ENCODE measurements around the gene CFAP157.

Gene CFAP157

DNA sequence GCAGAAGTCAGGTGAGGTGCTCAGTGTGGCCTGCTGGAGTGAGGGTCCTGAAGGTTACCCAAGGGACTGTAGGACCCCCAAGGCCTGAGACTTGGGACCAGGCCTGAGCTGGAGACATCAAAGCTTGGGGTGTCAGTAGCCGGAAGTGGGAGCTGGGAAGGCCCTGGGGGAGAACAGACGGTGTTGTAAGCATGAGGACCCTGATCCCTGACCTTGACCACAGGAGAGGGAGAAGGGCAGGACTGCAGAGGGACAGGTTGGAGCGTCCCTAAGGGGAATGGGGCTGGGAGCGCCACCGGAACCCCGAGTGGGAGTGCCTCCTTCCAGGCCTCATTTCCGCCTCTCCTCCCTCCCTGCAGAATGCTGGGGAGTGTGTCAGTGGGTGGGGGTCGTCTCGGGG lies 9.6 kb downstream of the CFAP157 start:
- no peak for DNase-seq

DNA sequence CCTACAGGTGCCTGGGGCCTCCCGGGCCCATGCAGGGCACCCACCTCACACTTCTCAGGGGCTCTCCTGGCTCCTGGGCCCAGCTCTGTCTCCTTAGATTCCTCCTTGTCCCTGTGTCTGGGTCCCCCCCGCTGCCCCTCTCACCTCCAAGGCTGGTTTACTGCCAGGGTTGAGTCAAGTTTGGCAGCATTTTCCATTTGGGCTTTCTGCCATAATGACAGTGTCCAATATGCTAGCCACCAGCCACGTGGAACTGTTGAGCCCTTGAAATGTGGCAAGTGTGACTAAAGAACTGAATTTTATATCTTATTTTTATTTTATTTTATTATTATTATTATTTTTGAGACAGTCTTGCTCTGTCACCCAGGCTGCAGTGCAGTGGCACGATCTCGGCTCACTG lies 11.0 kb downstream of the CFAP157 start:
- DNase-seq = no peak

DNA sequence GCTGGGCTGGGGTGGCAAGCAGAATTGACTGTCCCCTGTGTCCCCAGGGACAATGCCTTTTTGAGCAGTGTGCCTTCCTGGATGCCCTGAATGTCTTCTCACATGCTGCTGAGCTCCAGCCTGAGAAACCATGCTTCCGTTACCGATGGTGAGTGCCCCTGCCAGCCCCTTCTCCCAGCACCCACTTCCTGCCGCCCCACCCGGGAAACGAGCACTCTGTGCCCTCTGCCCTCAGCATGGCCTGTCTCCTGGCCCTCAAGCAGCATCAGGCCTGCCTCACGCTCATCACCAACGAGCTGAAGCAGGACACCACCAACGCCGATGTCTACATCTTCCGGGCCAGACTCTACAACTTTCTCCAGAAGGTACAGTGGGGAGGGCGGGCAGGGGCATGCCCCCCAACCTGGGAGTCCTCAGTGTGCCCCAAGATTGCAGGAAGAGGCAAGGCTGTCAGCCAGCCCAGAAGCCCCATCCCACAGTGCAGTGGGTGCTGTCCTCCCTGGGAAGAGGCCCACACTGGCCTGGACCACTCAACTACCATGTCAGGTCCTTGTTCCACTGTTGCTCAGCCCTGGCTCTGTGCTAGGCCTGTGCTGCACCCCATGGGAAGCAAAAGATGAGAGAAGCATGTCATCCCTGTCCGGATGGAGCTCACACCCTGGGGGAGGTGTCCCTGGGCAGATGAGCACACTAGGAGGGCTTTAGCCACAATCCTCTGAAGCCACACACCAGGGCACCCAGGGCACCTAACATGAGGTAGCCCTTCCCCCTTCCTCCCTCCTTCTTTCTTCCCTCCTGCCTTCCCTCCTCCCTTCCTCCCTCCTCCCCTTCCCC lies 13.5 kb downstream of the CFAP157 start:
- no peak for DNase-seq

- DNase-seq = no peak
These were observed 14.1 kb downstream of the CFAP157 start for GRCh38 chr9:127720865-127721227.

DNA sequence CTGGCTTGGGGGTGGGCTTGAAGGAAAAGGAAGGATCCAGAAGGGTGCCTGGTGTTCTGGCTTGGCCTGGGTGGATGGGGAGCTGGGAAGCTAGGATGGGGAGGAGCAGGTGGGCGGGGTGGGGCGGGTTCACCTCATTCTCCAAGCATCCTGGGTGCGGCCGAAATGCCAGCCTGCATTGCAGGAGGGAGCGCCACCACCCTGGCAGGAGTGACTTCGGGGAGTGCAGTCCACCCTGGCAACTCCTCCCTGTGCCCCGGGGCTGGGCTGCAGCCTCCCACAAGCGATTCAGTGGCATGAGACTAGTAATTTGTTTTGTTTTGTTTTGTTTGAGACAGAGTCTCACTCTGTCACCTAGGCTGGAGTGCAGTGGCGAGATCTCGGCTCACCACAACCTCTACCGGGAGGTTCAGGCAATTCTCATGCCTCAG lies 14.6 kb downstream of the CFAP157 start:
- DNase-seq = no peak

GRCh38 chr9:127722055-127722745 lies 15.4 kb downstream of the CFAP157 start:
- DNase-seq = no peak

- DNase-seq = no peak
These were observed 16.2 kb downstream of the CFAP157 start for GRCh38 chr9:127723013-127723412.

DNA sequence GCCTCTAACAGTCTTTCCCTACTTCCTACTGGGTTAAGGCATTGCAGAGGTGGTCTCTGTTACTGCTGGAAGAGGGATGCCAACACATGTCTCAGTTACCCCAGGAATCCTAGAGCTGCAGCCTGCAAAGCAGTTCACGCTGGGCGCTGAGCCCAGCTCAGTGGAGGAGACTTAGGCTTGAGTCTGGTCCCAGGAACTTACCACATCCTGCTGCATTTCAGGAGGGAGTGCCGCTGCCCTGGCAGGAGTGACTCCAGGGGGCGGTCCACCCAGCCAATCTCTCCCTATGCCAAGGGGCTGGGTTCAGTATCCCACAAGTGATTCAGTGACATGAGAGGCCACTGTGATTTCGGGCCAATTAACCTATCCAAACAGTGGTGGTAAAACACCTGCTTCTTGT lies 16.7 kb downstream of the CFAP157 start:
- DNase-seq = no peak

DNA sequence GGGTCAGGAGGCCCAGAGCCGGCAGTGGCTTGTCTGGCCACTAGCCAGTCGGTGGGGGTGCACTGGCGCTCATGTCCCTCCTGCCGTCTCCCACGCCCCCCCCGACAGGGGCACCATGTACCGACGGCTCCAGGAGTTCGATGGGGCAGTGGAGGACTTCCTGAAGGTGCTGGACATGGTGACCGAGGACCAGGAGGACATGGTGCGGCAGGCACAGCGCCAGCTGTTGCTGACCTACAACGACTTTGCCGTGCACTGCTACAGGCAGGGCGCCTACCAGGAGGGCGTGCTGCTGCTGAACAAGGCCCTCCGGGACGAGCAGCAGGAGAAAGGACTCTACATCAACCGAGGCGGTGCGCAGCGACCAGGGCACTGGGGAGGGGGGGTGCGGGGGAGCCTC lies 17.2 kb downstream of the CFAP157 start:
- DNase-seq = no peak

DNA sequence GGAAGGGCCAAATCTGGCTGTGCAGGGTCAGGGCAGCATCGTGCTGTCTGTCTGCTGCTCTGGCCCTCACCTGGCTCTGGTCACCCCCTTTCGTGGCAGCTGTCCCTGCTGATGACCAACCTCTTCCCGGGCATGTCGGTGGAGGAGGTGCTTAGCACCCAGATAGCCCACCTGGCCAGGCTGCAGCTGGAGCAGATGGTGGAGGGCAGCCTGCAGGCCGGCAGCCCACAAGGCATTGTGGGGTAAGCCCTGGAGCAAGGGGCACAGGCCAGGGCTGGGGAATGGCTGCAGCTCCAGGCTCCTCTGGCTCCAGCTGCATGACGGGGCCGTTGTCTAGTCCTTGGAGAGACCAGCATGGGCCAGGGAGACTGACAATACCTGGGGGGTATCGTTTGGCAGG lies 20.1 kb downstream of the CFAP157 start:
- no peak for DNase-seq

DNA sequence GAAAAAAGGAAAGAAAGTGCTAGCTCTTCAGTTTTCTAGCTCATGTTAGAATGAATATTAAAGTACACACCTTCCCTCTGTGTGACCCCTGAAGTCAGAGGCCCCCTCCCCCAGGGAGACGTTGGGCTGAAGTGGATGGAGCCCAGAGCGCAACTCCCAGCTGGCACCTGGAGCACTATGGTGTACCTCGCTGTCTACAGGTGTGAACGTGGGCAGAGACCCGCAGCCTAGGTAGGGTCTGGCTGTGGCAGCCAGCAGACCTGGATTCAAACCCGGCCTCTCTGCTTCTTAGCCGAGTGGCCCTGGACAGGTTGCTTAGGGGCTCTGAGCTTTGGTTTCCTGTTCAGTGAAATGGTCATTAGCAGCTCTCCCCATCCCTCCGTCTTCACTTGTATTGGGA lies 22.0 kb downstream of the CFAP157 start:
- DNase-seq = no peak

DNA sequence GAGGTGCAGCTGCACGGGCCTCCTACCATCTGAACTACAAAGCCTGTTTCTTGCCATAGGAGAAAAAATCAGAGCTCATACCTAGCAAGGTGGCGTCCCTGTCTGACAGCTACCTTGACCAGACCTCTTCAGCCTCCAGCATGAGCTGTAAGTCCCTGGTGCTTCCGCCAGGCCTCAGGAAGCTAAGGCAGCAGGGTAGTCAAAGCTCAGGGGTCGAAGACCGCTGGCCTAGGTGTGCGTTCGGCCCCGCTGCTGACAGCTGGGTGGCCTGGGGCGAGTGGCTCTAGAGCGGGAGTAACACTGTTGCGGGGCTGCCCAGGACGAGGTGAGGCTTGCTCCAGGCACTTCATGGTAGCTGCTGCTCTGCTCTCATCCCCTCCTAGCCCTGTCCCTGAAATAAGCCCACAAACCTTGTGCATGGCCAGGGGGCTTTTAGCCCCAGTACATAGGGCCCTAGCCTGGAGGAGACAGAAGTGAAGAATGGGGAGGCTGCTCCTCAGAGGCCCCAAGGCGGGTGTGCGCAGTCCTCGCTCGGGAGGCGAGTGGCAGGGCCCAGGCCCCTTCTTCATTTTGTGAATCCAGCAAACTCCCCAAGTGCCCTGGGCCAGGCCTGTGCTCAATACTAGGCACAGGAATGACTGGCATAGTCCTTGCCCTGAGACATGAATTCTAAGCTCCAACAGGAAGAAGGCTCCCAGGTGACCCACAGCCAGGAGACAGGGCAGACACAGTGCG lies 22.9 kb downstream of the CFAP157 start:
- no peak for DNase-seq

- no peak for DNase-seq
These were observed 23.5 kb downstream of the CFAP157 start for GRCh38 chr9:127730262-127730661.

DNA sequence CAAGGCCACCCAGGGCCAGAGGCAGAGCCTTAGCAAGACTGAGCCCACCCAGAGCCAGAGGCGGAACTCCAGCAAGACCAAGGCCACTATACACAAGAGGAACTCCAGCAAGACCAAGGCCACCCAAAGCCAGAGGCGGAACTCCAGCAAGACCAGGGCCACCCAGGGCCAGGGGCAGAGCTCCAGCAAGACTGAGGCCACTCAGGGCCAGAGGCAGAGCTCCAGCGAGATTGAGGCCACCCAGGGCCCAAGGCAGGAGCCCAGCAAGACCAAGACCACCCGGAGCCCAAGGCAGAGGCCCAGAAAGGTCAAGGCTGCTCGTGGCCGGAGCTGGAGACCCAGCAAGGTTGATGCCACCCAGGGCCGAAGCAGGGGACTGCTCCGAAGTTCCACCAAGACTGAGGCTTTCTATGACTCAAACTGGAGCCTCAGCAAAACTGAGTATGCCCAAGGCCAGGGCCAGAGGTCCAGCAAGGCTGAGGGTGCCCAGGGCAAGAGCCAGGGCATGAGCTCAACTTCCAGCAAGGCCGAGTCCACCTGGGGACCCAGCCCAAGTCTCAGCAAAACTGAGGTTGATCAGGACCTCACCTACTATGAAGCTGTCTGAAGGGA lies 24.1 kb downstream of the CFAP157 start:
- no peak for DNase-seq

- no peak for DNase-seq
These were observed 25.1 kb downstream of the CFAP157 start for GRCh38 chr9:127731938-127732337.

DNA sequence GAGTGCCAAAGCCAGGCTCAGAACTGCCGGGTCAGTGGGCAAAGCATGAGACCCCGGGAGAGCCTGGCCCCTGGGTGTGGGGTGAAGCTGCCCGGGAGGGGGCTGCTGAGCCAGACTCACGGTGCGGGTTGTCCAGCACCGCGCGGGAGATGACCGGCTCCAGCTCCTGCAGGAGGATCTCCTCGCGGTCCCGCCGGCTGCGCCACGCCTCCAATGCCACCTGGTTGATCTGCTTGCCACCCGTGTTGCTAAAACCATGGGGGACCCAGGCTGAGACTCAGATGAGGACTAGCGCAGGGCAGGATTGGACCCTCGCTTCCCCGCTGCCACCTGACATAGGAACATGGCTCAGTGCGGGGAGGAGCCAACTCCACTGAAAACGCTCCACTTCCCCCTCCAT lies 25.7 kb downstream of the CFAP157 start:
- no peak for DNase-seq

GRCh38 chr9:127733614-127734013 lies 26.8 kb downstream of the CFAP157 start:
- DNase-seq = no peak

DNA sequence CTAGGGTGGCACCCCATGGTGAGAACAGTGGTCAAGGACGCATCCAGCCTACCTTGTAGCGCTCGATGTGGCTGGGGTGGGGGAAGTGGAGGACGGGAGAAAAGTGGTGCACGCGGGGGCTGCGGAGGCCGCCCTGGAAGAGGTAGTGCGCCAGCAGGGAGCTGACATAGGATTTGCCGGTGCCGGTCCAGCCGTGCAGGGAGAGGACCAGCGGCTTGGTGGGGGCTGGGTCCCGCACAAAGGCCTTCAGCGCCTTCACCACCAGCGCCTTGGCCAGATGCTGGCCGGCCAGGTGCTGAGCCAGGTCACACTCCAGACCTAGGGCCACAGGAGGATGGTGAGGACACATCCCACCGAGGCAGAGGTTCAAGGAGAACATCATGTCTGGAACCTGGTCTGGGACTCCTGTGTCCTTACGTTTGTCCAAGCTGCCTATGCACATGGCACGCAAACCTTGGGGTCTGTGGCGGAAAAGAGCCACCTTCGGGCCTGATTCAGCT lies 27.5 kb downstream of the CFAP157 start:
- no peak for DNase-seq

DNA sequence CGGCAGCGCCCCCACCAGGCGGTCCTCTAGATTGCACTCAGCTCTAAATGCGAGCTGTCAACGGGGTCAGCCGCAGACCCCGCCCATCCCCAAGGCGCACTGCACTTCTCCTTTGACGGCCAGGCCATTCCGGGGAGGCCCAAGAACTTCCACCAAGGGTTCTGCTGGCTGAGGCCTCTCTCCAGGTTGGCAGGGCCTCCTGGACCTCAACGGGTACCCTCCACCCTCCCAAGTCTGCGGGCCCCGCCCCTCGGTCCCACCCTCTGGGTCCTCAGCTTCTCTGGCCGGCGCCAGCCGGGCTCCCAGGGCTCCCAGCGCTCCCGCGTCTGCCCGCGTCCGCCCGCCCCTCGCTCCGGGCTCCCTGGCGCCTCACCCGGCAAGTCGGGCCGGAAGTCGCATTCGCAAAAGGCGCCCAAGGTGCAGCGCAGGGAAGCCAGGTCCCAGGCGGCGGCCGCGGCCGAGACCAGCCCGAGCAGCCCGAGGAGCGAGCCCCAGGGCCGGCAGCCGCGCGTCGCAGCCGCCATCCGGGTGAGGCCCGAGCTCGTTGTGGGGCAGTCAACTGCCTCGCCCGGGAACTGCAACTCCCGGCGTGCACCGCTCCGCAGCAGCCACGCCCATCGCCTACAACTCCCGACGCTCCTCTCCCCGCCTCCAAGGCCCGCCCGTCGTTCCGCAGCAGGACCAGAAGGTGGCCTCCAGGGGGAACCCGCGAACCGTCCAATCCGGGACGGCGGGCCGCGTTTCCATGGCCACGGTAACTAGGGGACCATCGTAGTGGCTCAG lies 28.1 kb downstream of the CFAP157 start, which contains the start of gene TOR2A:
TOR2A (minus strand) TSS at position 548 of the 783 bp plus-strand sequence; CDS start at position 524, 24 bp downstream.
- DNase-seq = peak; percentile 97

- DNase-seq = no peak
These were observed 28.9 kb downstream of the CFAP157 start for GRCh38 chr9:127735530-127736185.

DNA sequence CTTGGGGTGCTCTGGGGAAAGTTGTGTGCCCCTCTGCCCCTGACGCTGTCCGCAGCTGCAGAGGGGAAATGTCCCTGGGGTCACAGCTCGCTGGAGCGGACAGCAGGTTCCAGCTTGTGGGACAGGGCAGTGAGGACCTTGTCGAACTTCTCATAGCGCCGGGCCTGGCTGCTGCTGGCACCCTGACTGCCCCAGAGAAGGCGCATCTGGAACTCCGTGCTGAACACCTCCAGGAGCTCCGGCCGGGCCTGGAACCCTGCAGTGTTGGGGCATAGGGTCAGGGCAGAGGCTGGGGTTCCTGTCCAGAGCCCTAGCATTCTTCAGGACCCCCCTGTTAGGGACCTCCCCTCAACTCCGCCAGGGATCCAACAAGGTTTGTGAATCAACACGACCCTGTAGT lies 31.9 kb downstream of the CFAP157 start:
- no peak for DNase-seq

Data from activated T-cell treated with anti-CD3 and anti-CD28 coated beads for 4 hours (primary cell).